Hematopoietic multipotent progenitor cell treated with erythropoietin and hydrocortisone succinate and interleukin-3 and kit ligand, for 15 days (in vitro differentiated cells): ENCODE data around the gene LTBP2.

Source experiments
- DNase-seq: peaks from one replicate; pipeline ENCODE4 v3.0.0-alpha.2; 2015; ENCODE audit warnings: low spot score

LTBP2 gene

GRCh38 chr14:74591394-74591793 is 20.6 kb downstream of the LTBP2 start:
- DNase-seq: no peak

GRCh38 chr14:74589291-74589879 is 22.7 kb downstream of the LTBP2 start:
- no peak for DNase-seq

- no peak for DNase-seq
These were observed 24.7 kb downstream of the LTBP2 start for GRCh38 chr14:74587363-74587707.

- DNase-seq: no peak
These were observed 25.2 kb downstream of the LTBP2 start for GRCh38 chr14:74586681-74587362.

GRCh38 chr14:74585406-74586335 is 26.4 kb downstream of the LTBP2 start:
- no peak for DNase-seq

GRCh38 chr14:74584951-74585350 is 27.1 kb downstream of the LTBP2 start:
- DNase-seq: no peak

- no peak for DNase-seq
These were observed 28.2 kb downstream of the LTBP2 start for GRCh38 chr14:74583689-74584434.

- no peak for DNase-seq
These were observed 29.0 kb downstream of the LTBP2 start for GRCh38 chr14:74582910-74583581.

GRCh38 chr14:74580275-74580672 is 31.8 kb downstream of the LTBP2 start:
- no peak for DNase-seq

GRCh38 chr14:74579447-74580274 is 32.4 kb downstream of the LTBP2 start:
- DNase-seq: no peak

GRCh38 chr14:74578479-74578878 is 33.6 kb downstream of the LTBP2 start:
- DNase-seq: no peak

GRCh38 chr14:74577948-74578275 is 34.1 kb downstream of the LTBP2 start:
- DNase-seq: no peak

GRCh38 chr14:74577247-74577947 is 34.6 kb downstream of the LTBP2 start:
- no peak for DNase-seq

- no peak for DNase-seq
These were observed 36.1 kb downstream of the LTBP2 start for GRCh38 chr14:74575936-74576335.

- no peak for DNase-seq
These were observed 36.5 kb downstream of the LTBP2 start for GRCh38 chr14:74575507-74575906.

GRCh38 chr14:74574706-74575105 is 37.3 kb downstream of the LTBP2 start:
- DNase-seq: no peak

GRCh38 chr14:74574090-74574433 is 38.0 kb downstream of the LTBP2 start:
- no peak for DNase-seq

- no peak for DNase-seq
These were observed 38.5 kb downstream of the LTBP2 start for GRCh38 chr14:74573421-74574089.

- no peak for DNase-seq
These were observed 39.2 kb downstream of the LTBP2 start for GRCh38 chr14:74572726-74573301.
